Stimulated activated CD8-positive, alpha-beta memory T cell treated with anti-CD3 and anti-CD28 coated beads, Interleukin-7, amount 100 ng/mL, for 24 hours (primary cell): ENCODE measurements around the gene SNAPC1.
"Not testable (repeated sequence)": the region's sequence is repeated elsewhere in the genome, so short reads cannot be mapped to it uniquely, and the experiment has no call there.

Source experiments
- DNase-seq: peaks from one replicate; pipeline ENCODE4 v3.0.0-alpha.2; 2020; ENCODE audit warnings: low read depth

The SNAPC1 gene

GRCh38 chr14:61750708-61751474 lies 11.3 kb upstream of the SNAPC1 start:
- DNase-seq, result peak; percentile 46

GRCh38 chr14:61751475-61751989 lies 10.7 kb upstream of the SNAPC1 start:
- DNase-seq, result no peak

GRCh38 chr14:61752626-61753025 lies 9.6 kb upstream of the SNAPC1 start:
- DNase-seq, result no peak

- DNase-seq, result no peak
These were observed 8.6 kb upstream of the SNAPC1 start for GRCh38 chr14:61753631-61754030.

- no peak for DNase-seq
These were observed 7.4 kb upstream of the SNAPC1 start for GRCh38 chr14:61754627-61755381.

- DNase-seq, result not testable (repeated sequence)
These were observed 6.9 kb upstream of the SNAPC1 start for GRCh38 chr14:61755382-61755742.

- no peak for DNase-seq
These were observed 6.1 kb upstream of the SNAPC1 start for GRCh38 chr14:61756135-61756534.

- no peak for DNase-seq
These were observed 2.3 kb upstream of the SNAPC1 start for GRCh38 chr14:61759878-61760277.

- no peak for DNase-seq
These were observed 663 bp upstream of the SNAPC1 start for GRCh38 chr14:61761557-61761956.

GRCh38 chr14:61764342-61765122 lies 2.3 kb downstream of the SNAPC1 start:
- DNase-seq, result no peak

- DNase-seq, result no peak
These were observed 3.2 kb downstream of the SNAPC1 start for GRCh38 chr14:61765225-61765943.

- DNase-seq, result no peak
These were observed 3.9 kb downstream of the SNAPC1 start for GRCh38 chr14:61766151-61766550.

GRCh38 chr14:61768240-61768639 lies 6.0 kb downstream of the SNAPC1 start:
- no peak for DNase-seq

- no peak for DNase-seq
These were observed 7.7 kb downstream of the SNAPC1 start for GRCh38 chr14:61769893-61770292.

- DNase-seq, result no peak
These were observed 12.6 kb downstream of the SNAPC1 start for GRCh38 chr14:61774861-61775260.

- no peak for DNase-seq
These were observed 17.9 kb downstream of the SNAPC1 start for GRCh38 chr14:61780125-61780524.

- DNase-seq, result no peak
These were observed 35.1 kb downstream of the SNAPC1 start for GRCh38 chr14:61797309-61797708.

GRCh38 chr14:61802010-61802568 lies 39.9 kb downstream of the SNAPC1 start:
- DNase-seq, result no peak

GRCh38 chr14:61803755-61804154 lies 41.5 kb downstream of the SNAPC1 start:
- DNase-seq, result no peak

GRCh38 chr14:61805451-61805850 lies 43.2 kb downstream of the SNAPC1 start:
- no peak for DNase-seq

- no peak for DNase-seq
These were observed 49.7 kb downstream of the SNAPC1 start for GRCh38 chr14:61811882-61812346.
